Measurements from ENCODE around the gene CDC20.

CDC20 gene

GRCh38 chr1:43358746-43359693, at the start of gene CDC20:
Gene CDC20 (plus strand): TSS chr1:43358981. CDS start chr1:43359216, 235 bp downstream.
- no peak for TF ChIP-seq CTCF (IDR thresholded peaks at IDR 0.05; ENCODE audit: extremely low read depth, missing control alignments)
- DNase-seq (ENCODE audit: low spot score): peak; percentile 97

GRCh38 chr1:43309405-43310025, 49.3 kb upstream of the CDC20 start:
- no peak for TF ChIP-seq CTCF (IDR thresholded peaks at IDR 0.05; ENCODE audit: extremely low read depth, missing control alignments)
- DNase-seq (ENCODE audit: low spot score): no peak

- DNase-seq (ENCODE audit: low spot score): no peak
- no peak for TF ChIP-seq CTCF (IDR thresholded peaks at IDR 0.05; ENCODE audit: extremely low read depth, missing control alignments)
These were observed 47.3 kb upstream of the CDC20 start for GRCh38 chr1:43311521-43311920.

- no peak for DNase-seq (ENCODE audit: low spot score)
- TF ChIP-seq CTCF (IDR thresholded peaks at IDR 0.05; ENCODE audit: extremely low read depth, missing control alignments): no peak
These were observed 46.6 kb upstream of the CDC20 start for GRCh38 chr1:43312212-43312623.

GRCh38 chr1:43312663-43313515, 45.9 kb upstream of the CDC20 start:
- TF ChIP-seq CTCF (IDR thresholded peaks at IDR 0.05; ENCODE audit: extremely low read depth, missing control alignments): no peak
- no peak for DNase-seq (ENCODE audit: low spot score)

GRCh38 chr1:43313771-43314170, 45.0 kb upstream of the CDC20 start:
- no peak for TF ChIP-seq CTCF (IDR thresholded peaks at IDR 0.05; ENCODE audit: extremely low read depth, missing control alignments)
- no peak for DNase-seq (ENCODE audit: low spot score)
